Keratinocyte (primary cell): Measurements from ENCODE around the gene UBFD1. TPM values are rescaled to one million over a fixed set of nuclear protein-coding genes. Genes with fewer than 3 reads are reported as not detected.

Source experiments
- DNase-seq: peaks from one replicate; pipeline ENCODE4 v3.0.0-alpha.2; 2011; ENCODE audit warnings: low read depth, missing footprints, low spot score
- FAIRE-seq: peaks from 2 replicates; lab custom pipeline; 2011; peaks lifted over from hg19 to GRCh38; lab: Jason Lieb, UNC
- H2AFZ ChIP-seq: 2 replicates; pipeline ENCODE4 v1.6.0; 2012; ENCODE audit warnings: low read length, control low read depth, inconsistent platforms; ENCODE audit not compliant: control insufficient read depth
- H3K27ac ChIP-seq: 2 replicates; pipeline ENCODE4 v1.5.1; 2011; ENCODE audit warnings: low read length; ENCODE audit not compliant: control insufficient read depth, insufficient read depth
- H3K27me3 ChIP-seq: 3 replicates; pipeline ENCODE4 v1.6.0; 2011; ENCODE audit warnings: low read length; ENCODE audit not compliant: control insufficient read depth, insufficient read depth; ENCODE audit errors: extremely low read depth
- H3K36me3 ChIP-seq, 2 experiments: 2 replicates in 1 of 2; 3 replicates in 1 of 2; pipeline ENCODE4 v1.5.1; 2011; ENCODE audit warnings: low read length in 2 of 2, mild to moderate bottlenecking in 1 of 2; ENCODE audit not compliant: control insufficient read depth in 2 of 2, insufficient read depth in 2 of 2; ENCODE audit errors: extremely low read depth in 1 of 2
- H3K4me1 ChIP-seq: 3 replicates; pipeline ENCODE4 v1.5.1; 2011; ENCODE audit warnings: low read length; ENCODE audit not compliant: control insufficient read depth, insufficient read depth; ENCODE audit errors: extremely low read depth
- H3K4me2 ChIP-seq: 3 replicates; pipeline ENCODE4 v1.6.0; 2011; ENCODE audit warnings: low read depth, low read length; ENCODE audit not compliant: control insufficient read depth, insufficient read depth; ENCODE audit errors: extremely low read depth
- H3K4me3 ChIP-seq, 3 experiments: fragments of 200-600 bp in 1 of 3; sonication (generic) in 1 of 3; 2 replicates in 2 of 3; 3 replicates in 1 of 3; pipeline ENCODE4 v1.5.1; 2011 to 2016; ENCODE audit warnings: low read length in 3 of 3, mild to moderate bottlenecking in 3 of 3, control low read depth in 2 of 3, inconsistent platforms in 1 of 3, low read depth in 1 of 3, mixed read lengths in 1 of 3, mixed run types in 1 of 3, moderate library complexity in 1 of 3; ENCODE audit not compliant: control insufficient read depth in 2 of 3, insufficient read depth in 2 of 3; ENCODE audit errors: extremely low read depth in 1 of 3
- H3K79me2 ChIP-seq: 2 replicates; pipeline ENCODE4 v1.6.0; 2012; ENCODE audit warnings: low read length; ENCODE audit not compliant: control insufficient read depth, insufficient read depth
- H3K9ac ChIP-seq: 3 replicates; pipeline ENCODE4 v1.6.0; 2011; ENCODE audit warnings: low read length; ENCODE audit not compliant: control insufficient read depth, insufficient read depth; ENCODE audit errors: extremely low read depth
- H3K9me1 ChIP-seq: 3 replicates; pipeline ENCODE4 v1.6.0; 2011; ENCODE audit warnings: low read length; ENCODE audit not compliant: control insufficient read depth, insufficient read depth; ENCODE audit errors: extremely low read depth
- H3K9me3 ChIP-seq: 2 replicates; pipeline ENCODE4 v1.5.1; 2012; ENCODE audit warnings: low read depth, low read length; ENCODE audit not compliant: control insufficient read depth
- H4K20me1 ChIP-seq: 3 replicates; pipeline ENCODE4 v1.6.0; 2011; ENCODE audit warnings: low read length; ENCODE audit not compliant: control insufficient read depth, insufficient read depth; ENCODE audit errors: extremely low read depth
- CTCF ChIP-seq, 3 experiments: IDR thresholded peaks in 1 of 3; conservative IDR thresholded peaks in 1 of 3; optimal IDR thresholded peaks in 1 of 3; 2 replicates in 2 of 3; 3 replicates in 1 of 3; pipeline versions ENCODE3 to v1.5.1; 2011; ENCODE audit warnings: low read length in 3 of 3, mild to moderate bottlenecking in 3 of 3, moderate library complexity in 2 of 3, control low read depth in 1 of 3, inconsistent platforms in 1 of 3; ENCODE audit not compliant: insufficient read depth in 2 of 3; ENCODE audit errors: extremely low read depth in 1 of 3
- EZH2 ChIP-seq: IDR thresholded peaks from one replicate; pipeline ENCODE4 v1.6.1; 2012; ENCODE audit warnings: inconsistent platforms, mild to moderate bottlenecking, low read length, moderate library complexity
- dilution Hi-C: fragments of 300-500 bp; cut with MboI; formaldehyde crosslinking; loops from one replicate; pipeline ENCODE4 v1.7.0; 2020; ENCODE audit warnings: low sequenced_read_pairs; ENCODE audit not compliant: extremely low pct_ligation_motif_present
- polyA plus RNA-seq, 5 experiments: library from polyadenylated mRNA; depleted of rRNA in 3 of 5; stranded (reverse) in 3 of 5; stranded (forward) in 1 of 5; unstranded in 1 of 5; fragments of >200 nt; gene quantifications; 1 replicate in 1 of 5; 2 replicates in 3 of 5; 3 replicates in 1 of 5; pipeline versions ENCODE4 v1.2.1 to v1.2.3, GENCODE V29; 2011 to 2012; ENCODE audit warnings: missing spikeins in 2 of 5, low read depth in 1 of 5, low replicate concordance in 1 of 5

Gene UBFD1
- polyA plus RNA-seq, 1 donor (not counting 4 experiments of a cell fraction or from before 2014, with no cell fraction given): 36.3 TPM

- Histone ChIP-seq H2AFZ (no peak overlapping the region), H3K9me3 (no peaks in the 10 kb centered on the region), H4K20me1 (no peaks in the 10 kb centered on the region), H3K4me3 (no peak overlapping the region), H3K9me1 (no peaks in the 10 kb centered on the region), H3K9ac (no peak overlapping the region), H3K4me1 (no peaks in the 10 kb centered on the region), H3K27ac (no peak overlapping the region), H3K36me3 (peaks cover 17 to 20% of the 10 kb centered on the region in 2 experiments), H3K27me3 (no peaks in the 10 kb centered on the region), H3K79me2 (no peaks in the 10 kb centered on the region), H3K4me2 (no peak overlapping the region)
- dilution Hi-C loops: no loop called here
- FAIRE-seq (no peak), DNase-seq (no peak)
- no peak for TF ChIP-seq EZH2
- TF ChIP-seq CTCF (optimal IDR thresholded peaks at IDR 0.05 in 1 of 3, IDR thresholded peaks at IDR 0.05 in 1 of 3, conservative IDR thresholded peaks at IDR 0.05 in 1 of 3; ENCODE audit: extremely low read depth in 1 of 3, insufficient read depth in 2 of 3, low read length in 3 of 3): no peak
Measured at GRCh38 chr16:23521037-23521743, 36.3 kb upstream of the UBFD1 start.

- no peaks in the 10 kb centered on the region for H3K27me3 ChIP-seq
- no peak overlapping the region for H3K27ac ChIP-seq
- H3K36me3 ChIP-seq: peaks cover 17 to 22% of the 10 kb centered on the region in 2 experiments
- no peak for TF ChIP-seq CTCF (optimal IDR thresholded peaks at IDR 0.05 in 1 of 3, IDR thresholded peaks at IDR 0.05 in 1 of 3, conservative IDR thresholded peaks at IDR 0.05 in 1 of 3; ENCODE audit: extremely low read depth in 1 of 3, insufficient read depth in 2 of 3, low read length in 3 of 3)
- no peak for TF ChIP-seq EZH2
- H3K9ac ChIP-seq: no peak overlapping the region
- H3K4me1 ChIP-seq: no peaks in the 10 kb centered on the region
- no peaks in the 10 kb centered on the region for H3K9me3 ChIP-seq
- no peaks in the 10 kb centered on the region for H4K20me1 ChIP-seq
- FAIRE-seq (no peak), DNase-seq (no peak)
- no peak overlapping the region for H3K4me2 ChIP-seq
- H3K79me2 ChIP-seq: no peaks in the 10 kb centered on the region
- H3K9me1 ChIP-seq: no peaks in the 10 kb centered on the region
- no peak overlapping the region for H3K4me3 ChIP-seq
- H2AFZ ChIP-seq: no peak overlapping the region
- dilution Hi-C loops: no loop called here
Measured at GRCh38 chr16:23521965-23522364, 35.6 kb upstream of the UBFD1 start.
